ENCODE measurements around the gene PIGK.
"Not testable (repeated sequence)": the region's sequence is repeated elsewhere in the genome, so short reads cannot be mapped to it uniquely, and the experiment has no call there.

Gene PIGK

GRCh38 chr1:77219166-77219887 lies at the start of gene PIGK:
PIGK (minus strand) TSS chr1:77219430; CDS start chr1:77219402, 28 bp downstream.
- intact Hi-C loops (cut with DNase I): no loop called here

GRCh38 chr1:77267035-77267434 lies 47.8 kb upstream of the PIGK start:
- intact Hi-C loops (cut with DNase I): no loop called here
- no peak for DNase-seq

More at GRCh38 chr1:77219166-77219887, at the start of gene PIGK:
- DNase-seq: peak; percentile 77 to 98 (median 85)

- intact Hi-C loops (cut with DNase I): no loop called here
- no peak for DNase-seq
Observed at GRCh38 chr1:77265180-77265579, 46.0 kb upstream of the PIGK start.

GRCh38 chr1:77263708-77264107 lies 44.5 kb upstream of the PIGK start:
- intact Hi-C loops (cut with DNase I): no loop called here
- no peak for DNase-seq

GRCh38 chr1:77253211-77253610 lies 34.0 kb upstream of the PIGK start:
- intact Hi-C loops (cut with DNase I): no loop called here

GRCh38 chr1:77250126-77250525 lies 30.9 kb upstream of the PIGK start:
- no peak for DNase-seq
- intact Hi-C loops (cut with DNase I): no loop called here

More at GRCh38 chr1:77253211-77253610, 34.0 kb upstream of the PIGK start:
- DNase-seq: no peak

GRCh38 chr1:77245830-77246229 lies 26.6 kb upstream of the PIGK start:
- intact Hi-C loops (cut with DNase I): no loop called here

GRCh38 chr1:77239311-77239710 lies 20.1 kb upstream of the PIGK start:
- DNase-seq: no peak
- intact Hi-C loops (cut with DNase I): no loop called here

More at GRCh38 chr1:77245830-77246229, 26.6 kb upstream of the PIGK start:
- no peak for DNase-seq

GRCh38 chr1:77238462-77238861 lies 19.2 kb upstream of the PIGK start:
- DNase-seq: no peak
- intact Hi-C loops (cut with DNase I): no loop called here

- no peak for DNase-seq
- intact Hi-C loops (cut with DNase I): no loop called here
Observed at GRCh38 chr1:77234943-77235342, 15.7 kb upstream of the PIGK start.

GRCh38 chr1:77234096-77234495 lies 14.9 kb upstream of the PIGK start:
- no peak for DNase-seq
- intact Hi-C loops (cut with DNase I): no loop called here

GRCh38 chr1:77232829-77233228 lies 13.6 kb upstream of the PIGK start:
- intact Hi-C loops (cut with DNase I): no loop called here
- DNase-seq: no peak

- no peak for DNase-seq
- intact Hi-C loops (cut with DNase I): no loop called here
Observed at GRCh38 chr1:77230051-77230450, 10.8 kb upstream of the PIGK start.

GRCh38 chr1:77228836-77229235 lies 9.6 kb upstream of the PIGK start:
- intact Hi-C loops (cut with DNase I): loop anchor here (10.0 kb wide), 1 partner anchor 56 kb away; the partner anchor contains the start of gene AK5
- no peak for DNase-seq

GRCh38 chr1:77227381-77227780 lies 8.2 kb upstream of the PIGK start:
- intact Hi-C loops (cut with DNase I): loop anchor here (10.0 kb wide), 1 partner anchor 57 kb away; the partner anchor contains the start of gene AK5
- no peak for DNase-seq

- intact Hi-C loops (cut with DNase I): loop anchor here (10.0 kb wide), 1 partner anchor 62 kb away; the partner anchor contains the start of gene AK5
- DNase-seq: no peak
Observed at GRCh38 chr1:77222496-77222895, 3.3 kb upstream of the PIGK start.

GRCh38 chr1:77220687-77221463 lies 1.6 kb upstream of the PIGK start:
- no peak for DNase-seq
- intact Hi-C loops (cut with DNase I): loop anchor here (10.0 kb wide), 1 partner anchor 64 kb away; the partner anchor contains the start of gene AK5

GRCh38 chr1:77218477-77219165 lies 609 bp downstream of the PIGK start:
- DNase-seq: no peak
- intact Hi-C loops (cut with DNase I): no loop called here

GRCh38 chr1:77204043-77204442 lies 15.2 kb downstream of the PIGK start:
- intact Hi-C loops (cut with DNase I): not testable (repeated sequence)

GRCh38 chr1:77202751-77203150 lies 16.5 kb downstream of the PIGK start:
- DNase-seq: no peak
- intact Hi-C loops (cut with DNase I): no loop called here

More at GRCh38 chr1:77204043-77204442, 15.2 kb downstream of the PIGK start:
- not testable (repeated sequence) for DNase-seq

- intact Hi-C loops (cut with DNase I): no loop called here
- DNase-seq: no peak
Observed at GRCh38 chr1:77200806-77201205, 18.4 kb downstream of the PIGK start.
